ENCODE measurements around the gene KCNH4.

KCNH4 gene

GRCh38 chr17:42138749-42139492, 42.0 kb downstream of the KCNH4 start:
- no peak for DNase-seq
- H3K36me3 ChIP-seq (replicated peaks) = peaks cover 5% of the 10 kb centered on the region
- no peak overlapping the region for H3K4me3 ChIP-seq (ENCODE audit: low read depth, low read length)
- no peaks in the 10 kb centered on the region for H3K27me3 ChIP-seq (replicated peaks)
- in situ Hi-C loops (cut with HindIII; ENCODE audit: low pct_ligation_motif_present, low sequenced_read_pairs) = no loop called here
- TF ChIP-seq, protein P1, sequence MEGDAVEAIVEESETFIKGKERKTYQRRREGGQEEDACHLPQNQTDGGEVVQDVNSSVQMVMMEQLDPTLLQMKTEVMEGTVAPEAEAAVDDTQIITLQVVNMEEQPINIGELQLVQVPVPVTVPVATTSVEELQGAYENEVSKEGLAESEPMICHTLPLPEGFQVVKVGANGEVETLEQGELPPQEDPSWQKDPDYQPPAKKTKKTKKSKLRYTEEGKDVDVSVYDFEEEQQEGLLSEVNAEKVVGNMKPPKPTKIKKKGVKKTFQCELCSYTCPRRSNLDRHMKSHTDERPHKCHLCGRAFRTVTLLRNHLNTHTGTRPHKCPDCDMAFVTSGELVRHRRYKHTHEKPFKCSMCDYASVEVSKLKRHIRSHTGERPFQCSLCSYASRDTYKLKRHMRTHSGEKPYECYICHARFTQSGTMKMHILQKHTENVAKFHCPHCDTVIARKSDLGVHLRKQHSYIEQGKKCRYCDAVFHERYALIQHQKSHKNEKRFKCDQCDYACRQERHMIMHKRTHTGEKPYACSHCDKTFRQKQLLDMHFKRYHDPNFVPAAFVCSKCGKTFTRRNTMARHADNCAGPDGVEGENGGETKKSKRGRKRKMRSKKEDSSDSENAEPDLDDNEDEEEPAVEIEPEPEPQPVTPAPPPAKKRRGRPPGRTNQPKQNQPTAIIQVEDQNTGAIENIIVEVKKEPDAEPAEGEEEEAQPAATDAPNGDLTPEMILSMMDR (IDR thresholded peaks at IDR 0.05; ENCODE audit: low read depth, low read length, missing control alignments) = no peak
- no peak overlapping the region for H3K27ac ChIP-seq

GRCh38 chr17:42136654-42137051, 44.3 kb downstream of the KCNH4 start:
- H3K27ac ChIP-seq = no peak overlapping the region
- no peak for DNase-seq
- TF ChIP-seq, protein P1 (IDR thresholded peaks at IDR 0.05; ENCODE audit: low read depth, low read length, missing control alignments) = no peak

DNA sequence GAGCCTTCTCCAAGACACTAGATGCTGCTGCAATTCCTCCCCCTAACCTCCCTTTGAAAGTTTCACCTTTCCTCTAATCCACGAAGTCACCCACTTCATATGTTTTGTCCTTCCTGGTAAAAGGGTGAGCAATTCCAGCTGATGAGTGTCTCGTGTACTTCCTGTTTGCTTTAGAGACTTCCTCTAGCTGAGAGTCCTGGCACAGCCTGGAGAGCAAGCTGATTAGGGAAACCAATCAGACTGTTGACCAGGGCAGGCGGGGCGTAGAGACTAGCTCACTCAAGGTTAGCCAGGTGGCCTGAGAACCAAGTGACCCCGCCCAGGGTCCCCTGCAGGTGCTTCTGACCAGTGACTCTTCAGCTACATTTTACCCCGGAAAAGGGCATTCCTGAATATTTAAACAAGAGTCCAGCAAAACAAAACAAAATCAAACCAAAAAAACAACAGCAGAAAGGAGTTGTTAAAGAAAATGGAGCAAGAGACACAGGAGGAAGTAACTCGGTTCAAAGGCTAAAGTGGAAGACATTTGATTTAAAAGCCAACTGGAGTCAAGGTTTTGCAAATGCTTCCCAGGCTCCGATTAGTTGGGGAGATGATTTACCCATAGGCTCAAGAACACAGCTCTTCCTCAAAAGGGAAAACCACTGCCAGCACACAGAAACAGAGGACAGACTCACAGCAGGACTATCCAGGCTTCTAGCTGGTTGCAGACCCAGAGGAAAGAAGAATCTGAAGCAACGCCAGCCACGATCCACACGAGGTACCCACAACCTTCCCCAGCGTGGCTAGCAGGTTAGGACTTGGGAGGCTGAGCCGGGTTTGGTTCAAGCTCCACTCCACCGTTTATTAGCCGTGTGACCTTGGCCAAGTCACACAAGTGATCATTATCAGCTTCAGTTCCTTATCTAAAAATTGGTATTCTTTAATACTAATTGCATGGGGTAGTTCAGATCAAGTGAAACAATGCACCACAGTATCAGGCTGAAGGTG, 45.0 kb downstream of the KCNH4 start:
- in situ Hi-C loops (cut with HindIII; ENCODE audit: low pct_ligation_motif_present, low sequenced_read_pairs) = no loop called here
- peak; percentile 64 for DNase-seq
- H3K4me3 ChIP-seq (ENCODE audit: low read depth, low read length) = no peak overlapping the region
- H3K27me3 ChIP-seq (replicated peaks) = no peaks in the 10 kb centered on the region
- TF ChIP-seq, protein P1 (IDR thresholded peaks at IDR 0.05; ENCODE audit: low read depth, low read length, missing control alignments) = no peak
- no peaks in the 10 kb centered on the region for H3K36me3 ChIP-seq (replicated peaks)
- H3K27ac ChIP-seq = peak overlapping the region; percentile 47

More at GRCh38 chr17:42136654-42137051, 44.3 kb downstream of the KCNH4 start:
- peaks cover 4% of the 10 kb centered on the region for H3K36me3 ChIP-seq (replicated peaks)
- no peaks in the 10 kb centered on the region for H3K27me3 ChIP-seq (replicated peaks)
- in situ Hi-C loops (cut with HindIII; ENCODE audit: low pct_ligation_motif_present, low sequenced_read_pairs) = no loop called here
- no peak overlapping the region for H3K4me3 ChIP-seq (ENCODE audit: low read depth, low read length)

DNA sequence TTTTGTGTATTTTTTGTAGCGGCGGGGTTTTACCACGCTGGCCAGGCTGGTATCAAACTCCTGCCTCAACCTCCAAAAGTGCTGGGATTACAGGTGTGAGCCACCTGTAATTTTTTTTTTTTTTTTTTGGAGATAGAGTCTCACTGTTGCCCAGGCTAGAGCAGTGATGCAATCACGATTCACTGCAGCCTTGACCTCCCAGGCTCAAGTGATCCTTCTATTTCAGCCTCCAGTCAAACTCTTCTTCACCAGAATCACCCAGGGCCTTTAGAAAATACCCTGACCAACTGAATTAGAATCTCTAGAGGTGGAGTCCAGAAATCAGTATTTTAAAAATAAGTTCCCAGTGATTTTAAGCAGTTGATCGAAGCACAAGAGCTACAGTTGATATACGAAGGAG, 45.8 kb downstream of the KCNH4 start:
- Histone ChIP-seq H3K4me3 (ENCODE audit: low read depth, low read length) (no peak overlapping the region), H3K36me3 (replicated peaks) (peaks cover 2% of the 10 kb centered on the region), H3K27ac (peak overlapping the region; percentile 47), H3K27me3 (replicated peaks) (no peaks in the 10 kb centered on the region)
- TF ChIP-seq, protein P1 (IDR thresholded peaks at IDR 0.05; ENCODE audit: low read depth, low read length, missing control alignments) = no peak
- in situ Hi-C loops (cut with HindIII; ENCODE audit: low pct_ligation_motif_present, low sequenced_read_pairs) = no loop called here
- DNase-seq = no peak

- in situ Hi-C loops (cut with HindIII; ENCODE audit: low pct_ligation_motif_present, low sequenced_read_pairs) = no loop called here
- no peak for DNase-seq
- Histone ChIP-seq H3K36me3 (replicated peaks) (peaks cover 14% of the 10 kb centered on the region), H3K27ac (no peak overlapping the region), H3K27me3 (replicated peaks) (no peaks in the 10 kb centered on the region), H3K4me3 (ENCODE audit: low read depth, low read length) (no peak overlapping the region)
- TF ChIP-seq, protein P1 (IDR thresholded peaks at IDR 0.05; ENCODE audit: low read depth, low read length, missing control alignments) = no peak
Measured at GRCh38 chr17:42133461-42134041, 47.4 kb downstream of the KCNH4 start.

Data from brain microvascular endothelial cell (primary cell).